PC-9 (cell line): Measurements from ENCODE around the gene PPP2R3B. TPM values are rescaled to one million over a fixed set of nuclear protein-coding genes. Genes with fewer than 3 reads are reported as not detected.

ENCODE experiments used
- BruUV-seq: library from RNA; stranded (reverse); fragments of 400-500 nt; replicated peaks from 2 replicates; lab custom pipeline; 2021; lab: Mats Ljungman, UMichigan
- CTCF ChIA-PET: fragments of 300-600 bp; sonication (Branson Sonifier 250); formaldehyde crosslinking; loops from one replicate; lab custom pipeline; 2022; ENCODE audit warnings: antibody characterized with exemption; lab: Charles Lee
- POLR2A ChIA-PET: fragments of 300-600 bp; sonication (Branson Sonifier 250); formaldehyde crosslinking; loops from one replicate; lab custom pipeline; 2022; ENCODE audit warnings: antibody characterized with exemption; ENCODE audit not compliant: unreplicated experiment; lab: Charles Lee
- DNase-seq, 2 experiments: peaks; one replicate each; pipeline versions ENCODE4 v3.0.0 to v3.0.0-alpha.2; 2015 to 2022; ENCODE audit warnings: mixed read lengths in 1 of 2
- H2AFZ ChIP-seq: fragments of 200-600 bp; sonication (generic); 2 replicates; pipeline ENCODE4 v1.8.1; 2017; ENCODE audit warnings: antibody characterized with exemption
- H3F3A ChIP-seq: fragments of 200-600 bp; sonication (generic); 2 replicates; pipeline ENCODE4 v1.8.1; 2017; ENCODE audit warnings: antibody characterized with exemption, mild to moderate bottlenecking, low read depth; ENCODE audit not compliant: insufficient read depth
- H3K27ac ChIP-seq: fragments of 200-600 bp; sonication (generic); 2 replicates; pipeline ENCODE4 v1.6.1; 2016; ENCODE audit warnings: mixed run types
- H3K27me3 ChIP-seq: fragments of 200-600 bp; sonication (generic); 2 replicates; pipeline ENCODE4 v1.6.1; 2016; ENCODE audit warnings: low read depth, mixed run types; ENCODE audit not compliant: insufficient read depth
- H3K36me3 ChIP-seq: fragments of 200-600 bp; sonication (generic); 2 replicates; pipeline ENCODE4 v1.6.1; 2016; ENCODE audit warnings: low read depth, mixed run types
- H3K4me1 ChIP-seq: fragments of 200-600 bp; sonication (generic); replicated peaks from 2 replicates; pipeline ENCODE4 v1.6.1; 2016; ENCODE audit warnings: mixed run types; ENCODE audit not compliant: insufficient read depth
- H3K4me2 ChIP-seq: fragments of 200-600 bp; sonication (generic); 2 replicates; pipeline ENCODE4 v1.6.1; 2017; ENCODE audit warnings: mixed run types
- H3K4me3 ChIP-seq: fragments of 200-600 bp; sonication (generic); 2 replicates; pipeline ENCODE4 v1.6.1; 2016; ENCODE audit warnings: mixed run types
- H3K79me2 ChIP-seq: fragments of 200-600 bp; sonication (generic); 2 replicates; pipeline ENCODE4 v1.6.1; 2017; ENCODE audit warnings: low read depth, mixed run types
- H3K9me2 ChIP-seq: fragments of 200-600 bp; sonication (generic); 2 replicates; pipeline ENCODE4 v1.8.1; 2017; ENCODE audit warnings: mild to moderate bottlenecking; ENCODE audit not compliant: insufficient read depth
- H3K9me3 ChIP-seq: fragments of 200-600 bp; sonication (generic); 2 replicates; pipeline ENCODE4 v1.8.1; 2016; ENCODE audit warnings: low read depth; ENCODE audit not compliant: insufficient read depth
- H4K20me1 ChIP-seq: fragments of 200-600 bp; sonication (generic); 2 replicates; pipeline ENCODE4 v1.8.1; 2017; ENCODE audit not compliant: insufficient read depth
- CTCF ChIP-seq: fragments of 200-600 bp; sonication (generic); conservative IDR thresholded peaks from 2 replicates; pipeline ENCODE4 v1.6.1; 2017; ENCODE audit warnings: mixed run types, antibody characterized with exemption, mild to moderate bottlenecking, moderate library complexity
- EZH2 ChIP-seq: fragments of 200-600 bp; sonication (generic); IDR thresholded peaks from 2 replicates; pipeline ENCODE4 v1.8.0; 2017; ENCODE audit warnings: antibody characterized with exemption, low read depth
- intact Hi-C: fragments of 100-400 bp; cut with micrococcal nuclease; formaldehyde crosslinking; loops from one replicate; pipeline ENCODE4 v1.10.0; 2022; ENCODE audit not compliant: unreplicated experiment
- total RNA-seq: library from RNA; stranded (reverse); gene quantifications from 2 replicates; pipeline ENCODE4 v1.2.3, GENCODE V29; 2021

Gene PPP2R3B
- total RNA-seq, 1 experiment from 2014 or later = 32.5 TPM

GRCh38 chrX:429266-429825 is 42.6 kb upstream of the PPP2R3B start:
- CTCF ChIA-PET = no interaction called here
- intact Hi-C loops = no loop called here
- no TSS peak for BruUV-seq

DNA sequence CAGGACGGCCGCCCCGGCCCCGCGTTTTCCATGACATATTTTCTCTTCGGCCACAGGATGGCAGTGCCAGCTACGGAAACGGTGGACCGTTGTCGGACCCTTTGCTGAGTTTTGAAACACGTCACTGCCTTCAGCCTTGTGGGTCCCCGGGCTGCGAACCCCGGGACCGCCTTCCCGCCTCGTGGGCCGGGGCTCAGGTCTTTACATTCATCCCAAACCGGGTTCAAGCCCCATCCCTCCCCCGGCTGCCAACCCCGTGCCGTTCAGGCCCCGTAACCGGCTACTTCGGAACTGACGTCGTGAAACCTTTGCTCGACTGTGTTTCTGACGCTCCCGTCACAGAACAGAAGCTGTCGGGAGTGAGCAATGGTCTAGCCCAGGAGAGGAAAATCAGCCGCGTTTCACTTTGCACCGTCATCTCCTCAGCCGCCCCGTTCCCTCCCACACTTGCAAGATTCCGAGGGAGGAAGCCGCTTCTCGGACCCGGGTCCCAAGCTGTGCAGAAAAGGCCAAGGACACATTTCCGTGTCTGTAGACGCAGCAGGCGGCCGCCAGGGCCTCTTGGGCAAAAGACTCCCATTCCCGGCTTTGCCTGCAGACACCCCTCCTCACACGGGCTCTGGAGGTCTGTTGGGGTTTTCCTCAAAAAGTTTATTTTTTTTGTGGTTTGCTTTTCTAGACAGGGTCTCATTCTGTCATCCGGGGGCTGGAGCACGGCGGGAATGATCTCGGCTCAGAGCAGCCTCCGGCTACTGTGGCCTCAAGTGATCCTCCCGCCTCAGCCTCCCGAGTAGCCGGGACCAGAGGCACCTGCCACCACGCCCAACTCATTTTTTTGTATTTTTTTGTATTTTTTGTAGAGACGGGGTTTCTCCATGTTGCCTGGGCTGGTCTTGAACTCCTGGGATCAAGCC is 41.4 kb upstream of the PPP2R3B start:
- BruUV-seq = no TSS peak
- H3K9me2 ChIP-seq = no peaks in the 10 kb centered on the region
- intact Hi-C loops = no loop called here
- 0 out of 2 replicates have a peak, but pooled peaks cover 3% of the 10 kb centered on the region for H3K9me3 ChIP-seq
- DNase-seq = no peak
- CTCF ChIA-PET = no interaction called here
- no peak overlapping the region for H3K4me3 ChIP-seq
- no peaks in the 10 kb centered on the region for H3K79me2 ChIP-seq
- POLR2A ChIA-PET = no interaction called here
- H3K4me2 ChIP-seq = no peak overlapping the region
- no peaks in the 10 kb centered on the region for H3K36me3 ChIP-seq
- no peaks in the 10 kb centered on the region for H3K4me1 ChIP-seq
- H4K20me1 ChIP-seq = no peaks in the 10 kb centered on the region
- no peak overlapping the region for H3K27ac ChIP-seq
- no peak overlapping the region for H2AFZ ChIP-seq
- H3K27me3 ChIP-seq = peaks cover 28% of the 10 kb centered on the region
- H3F3A ChIP-seq = no peaks in the 10 kb centered on the region
- TF ChIP-seq EZH2 (no peak), CTCF (no peak)

More at GRCh38 chrX:429266-429825, 42.6 kb upstream of the PPP2R3B start:
- Histone ChIP-seq H3K4me3 (no peak overlapping the region), H3K4me1 (no peaks in the 10 kb centered on the region), H4K20me1 (no peaks in the 10 kb centered on the region), H2AFZ (no peak overlapping the region), H3K27me3 (peaks cover 34% of the 10 kb centered on the region), H3K79me2 (no peaks in the 10 kb centered on the region), H3K9me2 (no peaks in the 10 kb centered on the region), H3K4me2 (no peak overlapping the region), H3K27ac (no peak overlapping the region), H3K36me3 (no peaks in the 10 kb centered on the region), H3F3A (no peaks in the 10 kb centered on the region), H3K9me3 (0 out of 2 replicates have a peak, but pooled peaks cover 3% of the 10 kb centered on the region)
- POLR2A ChIA-PET = no interaction called here
- DNase-seq = no peak
- TF ChIP-seq EZH2 = no peak
- no peak for TF ChIP-seq CTCF

GRCh38 chrX:426881-427280 is 40.2 kb upstream of the PPP2R3B start:
- 0 out of 2 replicates have a peak, but pooled peaks cover 3% of the 10 kb centered on the region for H3K9me3 ChIP-seq
- POLR2A ChIA-PET = no interaction called here

More at GRCh38 chrX:426881-427280, 40.2 kb upstream of the PPP2R3B start:
- CTCF ChIA-PET = no interaction called here
- intact Hi-C loops = no loop called here
- DNase-seq = no peak
- Histone ChIP-seq H3K27ac (no peak overlapping the region), H4K20me1 (no peaks in the 10 kb centered on the region), H3K4me3 (no peak overlapping the region), H2AFZ (no peak overlapping the region), H3K9me2 (no peaks in the 10 kb centered on the region), H3F3A (no peaks in the 10 kb centered on the region), H3K27me3 (peaks cover 27% of the 10 kb centered on the region), H3K79me2 (no peaks in the 10 kb centered on the region), H3K4me2 (no peak overlapping the region), H3K4me1 (no peaks in the 10 kb centered on the region), H3K36me3 (no peaks in the 10 kb centered on the region)
- no TSS peak for BruUV-seq
- TF ChIP-seq EZH2 = no peak
- TF ChIP-seq CTCF = no peak
